IMR-90 (cell line): ENCODE measurements around the gene TSSC4. TPM values are rescaled to one million over a fixed set of nuclear protein-coding genes. Genes with fewer than 3 reads are reported as not detected.

Experiments used
- ATAC-seq: fragments of 200-7000 bp; cut with Tn5 transposase; 2 replicates; pipeline ENCODE4 v1.9.1; 2020; ENCODE audit warnings: low read depth, mild to moderate bottlenecking, moderate library complexity
- BruUV-seq: library from RNA; stranded (reverse); fragments of 400-500 nt; replicated peaks from 2 replicates; lab custom pipeline; 2021; lab: Mats Ljungman, UMichigan
- CTCF ChIA-PET: fragments of 300-600 bp; formaldehyde crosslinking; extraction: SDS; loops from one replicate; lab custom pipeline; 2021; ENCODE audit warnings: antibody characterized with exemption; lab: Yijun Ruan, JAX
- POLR2A ChIA-PET: fragments of 300-600 bp; sonication (Branson Sonifier 250); formaldehyde crosslinking; loops from one replicate; lab custom pipeline; 2022; ENCODE audit warnings: antibody characterized with exemption; ENCODE audit not compliant: unreplicated experiment; lab: Charles Lee
- DNase-seq: peaks from one replicate; pipeline ENCODE4 v3.0.0; 2013
- H2AFZ ChIP-seq: replicated peaks from 2 replicates; pipeline ENCODE3; 2013; ENCODE audit warnings: low read length, mild to moderate bottlenecking; ENCODE audit not compliant: poor library complexity
- H2AK5ac ChIP-seq: 2 replicates; pipeline ENCODE4 v1.6.1; 2013; ENCODE audit warnings: low read depth, low read length, inconsistent platforms
- H2AK9ac ChIP-seq: replicated peaks from 2 replicates; pipeline ENCODE3; 2013; ENCODE audit warnings: mild to moderate bottlenecking, low read depth, low read length, moderate library complexity; ENCODE audit not compliant: poor library complexity
- H2BK120ac ChIP-seq: 2 replicates; pipeline ENCODE4 v1.6.1; 2013; ENCODE audit warnings: low read depth, low read length, inconsistent platforms
- H2BK15ac ChIP-seq: 3 replicates; pipeline ENCODE4 v1.6.1; 2013; ENCODE audit warnings: low read depth, low read length, inconsistent platforms
- H2BK20ac ChIP-seq: 2 replicates; pipeline ENCODE4 v1.6.1; 2013; ENCODE audit warnings: low read depth, mild to moderate bottlenecking, inconsistent platforms, low read length, moderate library complexity
- H2BK5ac ChIP-seq: 2 replicates; pipeline ENCODE4 v1.6.1; 2013; ENCODE audit warnings: mild to moderate bottlenecking, low read depth, low read length, inconsistent platforms; ENCODE audit not compliant: poor library complexity, severe bottlenecking
- H3K14ac ChIP-seq: replicated peaks from 2 replicates; pipeline ENCODE4 v1.6.1; 2013; ENCODE audit warnings: low read depth, low read length, inconsistent platforms
- H3K18ac ChIP-seq: 2 replicates; pipeline ENCODE4 v1.6.1; 2013; ENCODE audit warnings: low read depth, low read length, control low read depth
- H3K23ac ChIP-seq: 2 replicates; pipeline ENCODE4 v1.6.1; 2013; ENCODE audit warnings: low read depth, low read length, inconsistent platforms
- H3K27ac ChIP-seq: 2 replicates; pipeline ENCODE4 v1.5.1; 2013; ENCODE audit warnings: mild to moderate bottlenecking, control low read depth, low read length; ENCODE audit not compliant: insufficient read depth
- H3K27me3 ChIP-seq: 2 replicates; pipeline ENCODE4 v1.6.1; 2013; ENCODE audit warnings: low read length; ENCODE audit not compliant: control insufficient read depth, insufficient read depth
- H3K36me3 ChIP-seq: 2 replicates; pipeline ENCODE4 v1.6.1; 2013; ENCODE audit warnings: low read length, mixed read lengths; ENCODE audit not compliant: control insufficient read depth, insufficient read depth
- H3K4ac ChIP-seq: 2 replicates; pipeline ENCODE4 v1.6.1; 2013; ENCODE audit warnings: low read depth, low read length, inconsistent platforms
- H3K4me1 ChIP-seq: 2 replicates; pipeline ENCODE4 v1.6.1; 2013; ENCODE audit warnings: low read length, mixed read lengths; ENCODE audit not compliant: control insufficient read depth, insufficient read depth
- H3K4me2 ChIP-seq: 2 replicates; pipeline ENCODE4 v1.6.1; 2013; ENCODE audit warnings: low read depth, mild to moderate bottlenecking, control low read depth, low read length, moderate library complexity
- H3K4me3 ChIP-seq: 2 replicates; pipeline ENCODE4 v1.5.1; 2013; ENCODE audit warnings: low read depth, mild to moderate bottlenecking, control low read depth, low read length, moderate library complexity; ENCODE audit not compliant: insufficient read depth
- H3K56ac ChIP-seq: 2 replicates; pipeline ENCODE4 v1.6.1; 2013; ENCODE audit warnings: low read length, inconsistent platforms; ENCODE audit not compliant: insufficient read depth; ENCODE audit errors: extremely low read depth
- H3K79me1 ChIP-seq, 2 experiments: 2 replicates each; pipeline ENCODE4 v1.6.1; 2013; ENCODE audit warnings: low read length in 2 of 2, inconsistent platforms in 1 of 2, low read depth in 1 of 2
- H3K9ac ChIP-seq: 2 replicates; pipeline ENCODE4 v1.6.1; 2013; ENCODE audit warnings: low read depth, low read length, control low read depth
- H3K9me1 ChIP-seq: 2 replicates; pipeline ENCODE4 v1.6.1; 2013; ENCODE audit warnings: low read length, inconsistent platforms; ENCODE audit not compliant: insufficient read depth
- H3K9me3 ChIP-seq: 2 replicates; pipeline ENCODE4 v1.6.1; 2013; ENCODE audit warnings: low read length; ENCODE audit not compliant: control insufficient read depth, insufficient read depth
- H4K20me1 ChIP-seq: 2 replicates; pipeline ENCODE4 v1.6.1; 2013; ENCODE audit warnings: low read length, inconsistent platforms; ENCODE audit not compliant: insufficient read depth
- H4K5ac ChIP-seq: 2 replicates; pipeline ENCODE4 v1.6.1; 2013; ENCODE audit warnings: mild to moderate bottlenecking, low read depth, low read length, control low read depth
- H4K8ac ChIP-seq, 2 experiments: 2 replicates each; pipeline ENCODE4 v1.6.1; 2013; ENCODE audit warnings: low read depth in 2 of 2, low read length in 2 of 2, control low read depth in 1 of 2, inconsistent platforms in 1 of 2
- H4K91ac ChIP-seq: 2 replicates; pipeline ENCODE4 v1.6.1; 2013; ENCODE audit warnings: low read depth, low read length, inconsistent platforms; ENCODE audit not compliant: insufficient read depth
- BHLHE40 ChIP-seq: fragments of 150-350 bp; IDR thresholded peaks from 2 replicates; pipeline ENCODE4 v1.6.1; 2016; ENCODE audit warnings: mild to moderate bottlenecking, low read depth, low read length
- CEBPB ChIP-seq: IDR thresholded peaks from 2 replicates; pipeline ENCODE4 v1.6.1; 2012; ENCODE audit warnings: low read depth, low read length, improper control_type of control experiment
- CTCF ChIP-seq: conservative IDR thresholded peaks from 2 replicates; pipeline ENCODE4 v1.5.1; 2012; ENCODE audit warnings: mild to moderate bottlenecking, low read depth, low read length, improper control_type of control experiment
- ELK1 ChIP-seq: fragments of 150-350 bp; IDR thresholded peaks from 2 replicates; pipeline ENCODE4 v1.6.1; 2016; ENCODE audit warnings: low read depth, mild to moderate bottlenecking, low read length, moderate library complexity, borderline replicate concordance
- FOS ChIP-seq: fragments of 150-350 bp; IDR thresholded peaks from 2 replicates; pipeline ENCODE4 v1.6.1; 2016; ENCODE audit warnings: low read depth, low read length
- MAZ ChIP-seq: IDR thresholded peaks from 2 replicates; pipeline ENCODE4 v1.6.1; 2012; ENCODE audit warnings: low read depth, mild to moderate bottlenecking, low read length, improper control_type of control experiment, moderate library complexity, borderline replicate concordance
- MXI1 ChIP-seq: IDR thresholded peaks from 2 replicates; pipeline ENCODE4 v1.6.1; 2012; ENCODE audit warnings: low read depth, mild to moderate bottlenecking, low read length, moderate library complexity, borderline replicate concordance
- RAD21 ChIP-seq: IDR thresholded peaks from 2 replicates; pipeline ENCODE4 v1.6.1; 2012; ENCODE audit warnings: low read length, improper control_type of control experiment
- RCOR1 ChIP-seq: IDR thresholded peaks from 2 replicates; pipeline ENCODE4 v1.6.1; 2012; ENCODE audit warnings: mild to moderate bottlenecking, low read length, improper control_type of control experiment; ENCODE audit not compliant: insufficient replicate concordance
- RFX5 ChIP-seq: IDR thresholded peaks from 2 replicates; pipeline ENCODE4 v1.8.0; 2012; ENCODE audit warnings: low read depth, mild to moderate bottlenecking, low read length, moderate library complexity
- SMC3 ChIP-seq: fragments of 150-350 bp; IDR thresholded peaks from 2 replicates; pipeline ENCODE4 v1.6.1; 2016; ENCODE audit warnings: low read depth, mild to moderate bottlenecking, antibody characterized with exemption, low read length, moderate library complexity
- WGBS, 2 experiments: methylation state at CpG; one replicate each; pipeline versions ENCODE4 v1.1.5 to v1.1.7; 2013; ENCODE audit warnings: missing lambda C conversion rate in 2 of 2; ENCODE audit not compliant: insufficient read length in 1 of 2; ENCODE audit errors: extremely low coverage in 2 of 2; 5-methylcytosine and 5-hydroxymethylcytosine counted together
- dilution Hi-C: fragments of 300-500 bp; cut with HindIII; formaldehyde crosslinking; loops from one replicate; pipeline ENCODE4 v1.14.3; 2018; ENCODE audit warnings: low sequenced_read_pairs; ENCODE audit not compliant: unreplicated experiment
- in situ Hi-C: fragments of 300-500 bp; cut with MboI; formaldehyde crosslinking; loops from 3 replicates; pipeline ENCODE4 v1.14.3; 2019; ENCODE audit warnings: low sequenced_read_pairs, inconsistent platforms, mixed read lengths
- intact Hi-C: fragments of 100-400 bp; cut with micrococcal nuclease; formaldehyde crosslinking; loops from 2 replicates; pipeline ENCODE4 v1.10.0; 2022
- polyA plus RNA-seq, 3 experiments: library from polyadenylated mRNA; depleted of rRNA; stranded (reverse); fragments of >200 nt; gene quantifications; 2 replicates each; pipeline ENCODE4 v1.2.3, GENCODE V29; 2012; ENCODE audit warnings: low replicate concordance in 1 of 3
- total RNA-seq: library from RNA; depleted of rRNA; stranded (reverse); fragments of >200 nt; gene quantifications from 2 replicates; pipeline ENCODE4 v1.2.3, GENCODE V29; 2012

TSSC4 gene
- total and polyA plus RNA-seq, 2 of the 4 experiments (the other 2 are of a cell fraction): 34.9 to 40.0 TPM

- no peak for TF ChIP-seq BHLHE40
Measured at GRCh38 chr11:2426826-2427521, 26.4 kb downstream of the TSSC4 start (continued).

GRCh38 chr11:2427721-2428321, 27.3 kb downstream of the TSSC4 start:
- ATAC-seq (peak; percentile 13; the same call in 1 of the 2 replicates), DNase-seq (no peak)
- Histone ChIP-seq H3K9me1 (no peaks in the 10 kb centered on the region), H2AK9ac (no peak overlapping the region), H3K79me1 (no peaks in the 10 kb centered on the region), H3K56ac (no peak overlapping the region), H3K27ac (no peak overlapping the region), H4K8ac (no peak overlapping the region), H2BK15ac (no peak overlapping the region), H4K91ac (no peak overlapping the region), H2BK5ac (no peak overlapping the region), H2BK120ac (no peak overlapping the region), H3K23ac (no peak overlapping the region), H3K4me1 (no peaks in the 10 kb centered on the region), H4K5ac (no peak overlapping the region), H2AFZ (peak overlapping the region; percentile 26), H3K4ac (no peak overlapping the region), H2AK5ac (no peak overlapping the region), H4K20me1 (no peaks in the 10 kb centered on the region), H3K9me3 (no peaks in the 10 kb centered on the region), H3K36me3 (no peaks in the 10 kb centered on the region), H3K14ac (no peak overlapping the region), H2BK20ac (no peak overlapping the region), H3K9ac (no peak overlapping the region), H3K4me3 (no peak overlapping the region), H3K27me3 (peaks cover 11% of the 10 kb centered on the region; the same call in 1 of the 2 replicates), H3K4me2 (no peak overlapping the region), H3K18ac (no peak overlapping the region)
- intact Hi-C loops (loop anchor here (1.0 kb wide), 1 partner anchor 460 kb away; no protein-coding TSS in a partner anchor), dilution Hi-C loops (no loop called here), in situ Hi-C loops (loop anchor here (5.0 to 10.0 kb wide), 2 partner anchors 104 to 467 kb away; no protein-coding TSS in a partner anchor)
- 80% methylated on average over 5 of the region's 12 CpGs; no CpG with 5 or more reads in 1 of the 2 experiments for WGBS, 2 experiments
- CTCF ChIA-PET: interaction anchor here (0.7 to 1.0 kb wide), 3 partner anchors 103 to 464 kb away, joined by 3 to 4 read pairs (median 4); no protein-coding TSS in a partner anchor
- POLR2A ChIA-PET: no interaction called here
- BruUV-seq: no TSS peak
- TF ChIP-seq SMC3: no peak
- TF ChIP-seq RAD21: no peak
- no peak for TF ChIP-seq ELK1
- no peak for TF ChIP-seq MXI1
- no peak for TF ChIP-seq FOS
- TF ChIP-seq CEBPB: no peak
- no peak for TF ChIP-seq RFX5
- no peak for TF ChIP-seq RCOR1
- no peak for TF ChIP-seq CTCF
- no peak for TF ChIP-seq MAZ
